GM19099 (cell line): Measurements from ENCODE around the gene NTF4.
"Not testable (repeated sequence)": the region's sequence is repeated elsewhere in the genome, so short reads cannot be mapped to it uniquely, and the experiment has no call there.

Experiments used
- POLR2A ChIP-seq: IDR thresholded peaks from 3 replicates; pipeline ENCODE4 v1.6.1; 2011; ENCODE audit warnings: low read depth; ENCODE audit not compliant: insufficient read length; ENCODE audit errors: extremely low read depth

The NTF4 gene

DNA sequence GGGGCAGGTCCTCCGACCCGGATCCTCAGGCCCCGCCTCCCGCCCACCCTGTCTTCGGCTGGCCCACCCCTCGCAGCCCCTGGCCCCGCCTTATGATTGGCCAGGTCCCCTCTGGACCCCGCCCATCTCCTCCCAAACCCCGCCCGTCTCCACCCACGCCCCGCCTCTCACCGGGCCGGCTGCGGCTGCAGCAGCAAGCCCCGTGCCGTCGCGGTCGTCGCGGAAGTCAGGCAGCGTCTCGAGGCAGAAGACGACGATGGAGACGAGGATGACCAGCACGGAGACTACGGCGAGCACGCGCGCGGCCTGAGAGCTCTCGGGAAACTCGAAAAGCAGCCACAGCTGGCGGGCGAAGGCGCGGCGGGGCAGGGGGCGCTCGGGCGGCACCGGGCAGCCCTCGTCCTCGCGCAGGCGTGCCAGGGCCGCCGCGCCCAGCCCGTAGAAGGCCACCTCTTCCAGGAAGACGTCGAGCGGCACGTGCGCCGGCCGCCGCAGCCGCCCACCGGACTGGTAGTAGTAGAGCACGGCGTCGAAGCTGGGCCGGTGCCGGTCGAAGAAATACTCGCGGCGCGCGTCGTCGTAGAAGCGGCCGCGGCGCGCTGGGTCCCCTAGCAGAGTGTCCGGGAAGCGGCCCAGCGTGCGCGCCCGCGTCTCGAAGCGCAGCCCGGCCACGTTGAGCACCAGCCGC, 7.4 kb upstream of the NTF4 start:
- no peak for TF ChIP-seq POLR2A

DNA sequence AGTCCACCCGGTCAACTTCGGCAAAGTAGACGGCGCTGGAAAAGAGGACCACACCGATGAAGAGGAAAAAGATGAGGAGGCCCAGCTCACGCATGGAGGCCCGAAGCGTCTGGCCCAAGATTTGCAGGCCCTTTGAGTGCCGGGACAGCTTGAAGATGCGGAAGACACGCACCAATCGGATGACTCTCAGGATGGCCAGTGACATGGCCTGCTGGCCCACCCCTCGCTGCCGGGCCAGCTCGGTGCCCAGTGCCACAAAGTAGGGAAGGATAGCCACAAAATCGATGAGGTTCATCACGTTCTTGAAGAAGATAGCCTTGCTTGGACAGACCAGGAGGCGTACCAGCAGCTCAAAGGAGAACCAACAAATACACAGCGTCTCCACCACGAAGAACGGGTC, 5.8 kb upstream of the NTF4 start:
- TF ChIP-seq POLR2A: no peak

DNA sequence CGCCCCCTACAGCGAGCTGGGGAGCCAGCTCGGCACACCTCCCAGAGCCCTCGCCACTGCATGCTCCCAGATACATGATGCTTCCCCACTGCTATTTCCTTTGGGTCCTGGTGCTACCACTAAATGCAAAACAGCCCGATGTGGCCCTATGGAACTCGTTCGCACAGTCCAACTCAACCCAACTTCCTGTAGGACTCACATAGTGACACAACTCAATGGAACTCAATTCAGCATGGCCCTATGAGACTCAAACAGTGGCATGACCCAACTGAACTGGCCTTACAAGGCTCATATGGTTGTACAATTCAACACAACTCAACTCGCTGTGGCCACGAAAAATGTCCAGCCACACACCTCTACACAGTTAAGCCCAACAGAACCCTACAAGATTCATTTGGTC, 4.4 kb upstream of the NTF4 start:
- TF ChIP-seq POLR2A: no peak

DNA sequence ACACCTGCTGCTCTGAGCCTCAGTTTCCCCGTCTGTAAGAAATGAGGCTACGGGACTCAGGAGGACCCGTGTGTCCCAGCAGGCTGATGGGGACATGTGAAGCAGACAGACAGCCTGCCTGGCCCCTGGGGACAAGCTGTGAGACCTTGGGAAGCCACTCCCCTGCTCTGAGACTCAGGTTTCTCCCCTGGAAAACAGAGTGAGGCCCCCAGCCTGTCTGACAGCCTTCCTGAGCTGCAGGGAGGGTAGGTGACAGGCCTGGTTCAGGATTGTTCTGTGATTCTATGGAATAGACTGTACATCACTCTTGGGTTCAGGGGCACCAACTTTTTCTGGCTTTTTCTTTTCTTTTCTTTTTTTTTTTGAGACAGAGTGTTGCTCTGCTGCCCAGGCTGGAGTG, 2.9 kb upstream of the NTF4 start:
- no peak for TF ChIP-seq POLR2A

DNA sequence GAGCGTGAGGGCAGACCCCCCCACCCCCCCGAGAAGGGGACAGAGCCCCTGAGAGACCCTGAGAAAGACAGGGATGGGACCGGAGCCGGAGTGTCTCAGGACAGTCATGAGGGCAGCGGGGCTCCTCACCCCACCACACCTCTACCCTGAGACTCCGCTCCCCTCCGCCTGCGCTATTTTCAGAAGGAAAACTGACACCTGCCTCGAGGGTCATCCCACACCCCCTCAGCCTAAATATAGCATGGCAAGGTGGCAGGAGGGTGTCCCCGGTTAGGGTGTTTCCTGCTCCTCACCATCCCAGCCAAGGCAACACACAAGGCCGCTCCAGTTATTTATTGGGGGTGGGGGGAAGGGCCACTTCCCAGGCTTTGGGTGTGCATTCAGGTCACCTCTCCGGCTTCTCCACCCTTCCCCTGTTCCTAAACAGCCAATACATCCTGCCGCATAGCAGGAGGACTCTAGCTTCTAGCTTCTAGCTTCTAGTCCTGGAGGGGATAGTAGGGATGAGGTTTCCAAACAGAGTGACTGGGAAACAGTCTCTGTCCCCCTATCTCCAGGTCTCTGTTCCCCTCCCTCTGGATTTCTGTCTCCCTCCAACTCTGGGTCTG, 1.4 kb upstream of the NTF4 start:
- TF ChIP-seq POLR2A: no peak

DNA sequence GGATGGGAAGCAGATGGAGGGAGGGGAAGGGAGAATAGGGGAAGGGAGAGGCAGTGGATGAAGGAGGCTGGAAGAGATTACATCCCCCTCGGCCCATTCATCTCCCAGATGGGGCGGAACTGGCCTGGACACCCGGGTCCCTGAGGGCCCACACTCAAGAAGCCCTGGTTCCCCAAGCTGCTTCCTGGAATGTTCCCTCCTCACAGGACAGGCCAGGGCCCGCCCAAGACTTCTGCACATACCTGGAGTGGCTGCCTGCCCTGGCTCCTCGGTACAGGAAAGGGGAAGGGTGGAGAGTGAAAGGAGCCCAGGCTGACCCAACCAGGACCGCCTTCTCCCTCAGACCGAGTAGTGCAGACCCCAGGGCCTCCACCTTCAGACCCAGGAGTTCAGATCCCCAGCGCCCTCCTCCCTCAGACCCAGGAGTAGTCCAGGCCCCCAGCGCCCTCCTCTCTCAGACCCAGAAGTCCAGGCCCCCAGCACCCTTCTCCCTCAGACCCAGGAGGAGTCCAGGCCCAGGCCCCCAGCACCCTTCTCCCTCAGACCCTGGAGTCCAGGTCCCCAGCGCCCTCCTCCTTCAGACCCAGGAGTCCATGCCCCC, 489 bp downstream of the NTF4 start:
- TF ChIP-seq POLR2A: no peak

DNA sequence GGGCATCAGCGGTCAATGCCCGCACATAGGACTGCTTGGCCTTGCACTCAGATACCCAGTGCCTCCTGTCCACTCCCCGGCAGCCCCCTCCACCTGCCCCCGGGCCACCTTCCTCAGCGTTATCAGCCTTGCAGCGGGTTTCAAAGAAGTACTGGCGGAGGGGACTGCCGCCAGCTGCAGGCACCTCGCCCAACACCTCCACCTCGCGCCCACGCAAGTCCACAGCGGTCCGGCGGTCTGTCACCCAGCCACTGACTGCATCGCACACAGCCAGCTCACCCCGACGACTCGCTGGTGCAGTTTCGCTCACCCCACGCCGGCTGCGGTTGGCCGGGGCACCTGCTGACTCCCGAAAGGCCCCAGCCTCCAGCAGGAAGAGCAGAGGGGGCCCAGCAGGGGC, 3.2 kb downstream of the NTF4 start:
- no peak for TF ChIP-seq POLR2A

DNA sequence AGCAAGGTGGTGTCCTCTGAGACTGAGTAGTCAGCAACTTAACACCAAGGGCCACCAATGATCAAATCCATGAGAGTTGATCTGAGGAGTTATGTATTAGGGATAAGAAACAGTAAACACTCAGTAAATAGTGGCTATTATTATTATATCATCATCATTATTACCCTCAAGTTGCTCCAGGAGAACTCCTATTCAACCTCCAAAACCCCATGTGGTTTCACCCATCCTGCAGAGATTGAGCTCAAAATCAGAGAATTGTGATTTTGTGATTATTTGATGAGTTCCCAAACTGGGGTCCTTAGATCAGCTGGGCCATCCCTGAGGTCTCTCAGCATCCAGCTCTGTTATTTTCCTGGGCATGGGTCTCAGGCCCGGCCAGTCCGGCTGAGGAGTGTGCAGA, 3.6 kb downstream of the NTF4 start:
- TF ChIP-seq POLR2A: no peak

DNA sequence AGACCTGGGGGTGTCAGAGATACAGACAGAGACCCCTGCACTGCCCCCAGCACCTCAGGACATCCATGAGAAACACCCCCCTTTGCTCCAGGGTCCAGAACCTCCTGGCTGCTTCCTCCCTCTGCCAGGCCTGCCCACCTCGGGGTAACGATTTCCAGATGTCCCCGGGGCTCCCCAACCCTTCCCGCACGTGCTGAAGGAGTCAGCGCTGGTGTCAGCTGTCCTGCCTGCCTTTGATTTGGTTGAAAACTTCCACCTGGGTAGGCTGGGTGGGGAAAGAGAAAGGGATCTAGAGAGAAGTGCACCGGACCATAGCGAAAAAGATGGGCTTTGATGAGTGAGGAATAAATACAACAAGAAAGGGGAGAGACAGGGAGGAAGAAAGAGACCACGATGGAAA, 5.6 kb downstream of the NTF4 start:
- TF ChIP-seq POLR2A: no peak

DNA sequence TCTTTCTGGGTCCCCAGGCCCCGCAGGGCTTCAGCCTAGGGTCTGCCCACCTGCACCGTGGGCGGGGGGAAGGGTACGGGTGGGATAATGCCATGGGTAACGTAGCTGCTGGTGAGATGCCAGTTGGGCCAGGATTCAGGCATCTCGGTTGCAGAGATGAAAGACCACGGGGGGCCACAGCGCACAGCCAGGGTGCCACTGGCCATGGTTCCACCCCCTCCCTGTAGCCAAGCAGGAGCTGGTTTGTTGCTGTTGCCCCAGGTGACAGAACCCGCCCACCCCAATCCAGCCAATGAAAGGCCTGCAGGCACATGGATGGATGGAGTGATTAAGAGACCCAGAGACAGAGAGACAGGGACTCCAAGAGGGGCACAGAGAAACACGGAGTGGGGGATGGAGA, 6.1 kb downstream of the NTF4 start:
- TF ChIP-seq POLR2A: no peak

DNA sequence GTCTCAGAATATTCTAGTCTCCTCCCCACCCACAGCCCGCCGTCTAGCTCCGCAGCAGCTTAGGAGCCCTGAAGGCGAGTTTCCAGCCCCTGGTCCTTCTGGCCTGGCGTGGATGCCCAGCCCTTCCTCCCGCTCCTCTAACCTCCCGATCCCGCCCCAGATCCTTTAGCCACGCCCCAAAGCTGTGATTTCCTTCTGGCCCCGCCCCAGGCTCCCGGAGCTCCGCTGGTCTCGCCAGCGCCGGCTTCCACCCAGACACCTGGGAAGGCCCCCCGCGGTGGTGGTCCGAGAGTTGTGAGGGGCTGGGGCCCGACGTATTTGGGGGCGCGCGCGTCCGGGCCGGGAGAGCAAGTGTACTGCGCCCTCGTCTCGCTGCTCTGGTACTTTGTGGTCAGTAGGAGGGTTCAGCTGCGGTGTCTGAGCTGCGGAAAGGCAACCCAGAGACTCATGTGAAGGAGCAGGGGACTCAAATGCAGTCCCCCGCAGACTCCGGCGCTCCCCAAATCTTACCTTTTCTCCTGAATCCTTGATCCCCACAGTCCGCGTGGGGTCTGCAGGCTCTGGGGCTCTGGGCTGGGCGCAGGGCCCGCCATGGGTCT, 6.9 kb downstream of the NTF4 start, which contains the start of gene CGB7:
Gene CGB7 (minus strand): TSS at position 114 of the 599 bp plus-strand sequence. CDS start 2,374 bp downstream, outside the sequence.
- no peak for TF ChIP-seq POLR2A

DNA sequence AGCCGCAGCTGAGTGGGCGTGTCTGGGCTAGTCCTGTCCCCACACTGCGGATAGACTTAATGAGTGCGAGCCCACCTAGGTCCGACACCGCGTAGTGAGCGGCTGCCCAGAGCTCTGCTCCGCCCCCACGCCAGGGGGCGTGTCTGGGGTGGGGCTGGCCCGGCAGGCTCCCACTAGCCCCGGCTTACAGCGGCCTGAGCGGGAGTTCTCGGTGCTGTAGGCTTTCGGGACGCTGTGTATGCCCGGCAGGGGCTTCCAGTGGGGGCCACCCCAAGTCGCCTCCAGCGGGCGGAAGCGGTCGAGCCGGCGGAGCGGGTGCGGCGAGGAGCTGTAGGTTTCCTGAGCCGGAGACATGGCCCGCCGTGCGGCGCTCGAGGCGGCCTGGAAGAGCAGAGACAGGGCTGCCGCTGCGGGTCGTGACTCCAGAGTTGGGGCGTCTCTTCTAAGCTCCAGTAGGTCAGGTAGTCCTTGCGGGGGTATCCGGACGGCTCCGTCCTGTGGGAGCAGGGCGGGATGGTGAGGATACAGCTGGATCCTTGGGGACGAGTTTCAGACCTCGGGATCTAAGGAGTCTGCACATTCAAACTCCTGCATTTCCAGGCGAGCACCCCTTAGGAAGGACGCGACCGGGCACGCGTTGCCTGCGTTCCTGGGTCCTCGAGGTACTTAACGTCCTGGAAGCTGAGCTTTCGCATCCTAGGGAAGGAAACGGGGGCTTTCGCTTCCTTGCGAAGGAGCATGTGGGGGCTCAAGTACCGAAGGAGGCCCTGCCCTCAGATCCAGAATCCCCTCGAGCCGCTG, 8.3 kb downstream of the NTF4 start:
- no peak for TF ChIP-seq POLR2A

DNA sequence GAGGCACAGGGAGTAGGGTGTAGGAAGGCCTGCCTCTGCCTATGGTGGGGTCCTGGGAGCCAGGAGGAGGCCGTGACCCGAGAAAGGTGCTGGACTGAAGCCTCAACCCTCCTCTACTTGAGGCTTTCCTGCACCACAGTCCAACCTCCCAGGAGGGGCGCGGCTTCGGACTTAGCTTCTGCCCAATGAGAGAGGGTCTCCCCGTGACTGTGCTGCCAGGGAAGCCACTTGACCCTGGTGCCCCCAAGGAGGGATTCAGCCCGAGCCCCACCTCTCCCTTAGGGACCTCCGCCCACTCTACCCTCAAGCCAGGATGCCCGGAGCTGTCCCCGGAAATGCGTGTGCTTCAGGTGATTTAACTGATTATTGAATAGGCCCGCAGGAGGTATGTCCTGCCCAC, 15.6 kb downstream of the NTF4 start, which contains the start of gene CGB8:
Gene CGB8 (minus strand): TSS at position 101 of the 400 bp plus-strand sequence. CDS start 372 bp downstream, outside the sequence.
- not testable (repeated sequence) for TF ChIP-seq POLR2A

DNA sequence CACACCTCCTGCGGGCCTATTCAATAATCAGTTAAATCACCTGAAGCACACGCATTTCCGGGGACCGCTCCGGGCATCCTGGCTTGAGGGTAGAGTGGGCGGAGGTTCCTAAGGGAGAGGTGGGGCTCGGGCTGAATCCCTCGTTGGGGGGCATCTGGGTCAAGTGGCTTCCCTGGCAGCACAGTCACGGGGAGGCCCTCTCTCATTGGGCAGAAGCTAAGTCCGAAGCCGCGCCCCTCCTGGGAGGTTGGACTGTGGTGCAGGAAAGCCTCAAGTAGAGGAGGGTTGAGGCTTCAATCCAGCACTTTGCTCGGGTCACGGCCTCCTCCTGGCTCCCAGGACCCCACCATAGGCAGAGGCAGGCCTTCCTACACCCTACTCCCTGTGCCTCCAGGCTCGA, 21.1 kb downstream of the NTF4 start, which contains the start of gene CGB5:
Gene CGB5 (plus strand): TSS at position 301 of the 400 bp plus-strand sequence. CDS start 362 bp downstream, outside the sequence.
- TF ChIP-seq POLR2A: not testable (repeated sequence)

DNA sequence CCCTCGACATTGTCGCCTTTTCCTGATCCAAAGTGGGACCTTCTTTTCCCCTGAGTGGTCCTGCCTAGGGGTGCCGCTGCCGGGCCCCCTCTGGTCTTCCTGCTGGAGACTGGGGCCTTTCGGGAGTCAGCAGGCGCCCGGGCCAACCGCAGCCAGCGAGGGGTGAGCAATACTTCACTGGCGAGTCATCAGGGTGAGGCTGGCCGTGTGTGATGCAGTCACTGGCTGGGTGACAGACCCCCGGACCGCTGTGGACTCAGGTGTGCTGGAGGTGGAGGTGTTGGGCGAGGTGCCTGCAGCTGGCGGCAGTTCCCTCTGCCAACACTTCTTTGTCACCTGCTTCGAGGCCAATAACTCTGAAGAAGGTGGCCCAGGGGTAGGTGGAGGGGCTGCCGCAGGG, 22.4 kb downstream of the NTF4 start:
- no peak for TF ChIP-seq POLR2A
